Measurements from ENCODE around the gene CEP85L.

The CEP85L gene

GRCh38 chr6:118579786-118580185 is 71.6 kb downstream of the CEP85L start:
- no peak for DNase-seq (ENCODE audit: low spot score)

GRCh38 chr6:118578617-118579016 is 72.8 kb downstream of the CEP85L start:
- no peak for DNase-seq (ENCODE audit: low spot score)

GRCh38 chr6:118577972-118578371 is 73.4 kb downstream of the CEP85L start:
- no peak for DNase-seq (ENCODE audit: low spot score)

GRCh38 chr6:118574051-118574865 is 77.1 kb downstream of the CEP85L start:
- no peak for DNase-seq (ENCODE audit: low spot score)

GRCh38 chr6:118571121-118571520 is 80.3 kb downstream of the CEP85L start:
- DNase-seq (ENCODE audit: low spot score), result no peak

GRCh38 chr6:118569498-118569897 is 81.9 kb downstream of the CEP85L start:
- DNase-seq (ENCODE audit: low spot score), result no peak

- no peak for DNase-seq (ENCODE audit: low spot score)
These were observed 83.4 kb downstream of the CEP85L start for GRCh38 chr6:118567974-118568373.

- DNase-seq (ENCODE audit: low spot score), result peak; percentile 73
These were observed 86.0 kb downstream of the CEP85L start for GRCh38 chr6:118565311-118565960.

GRCh38 chr6:118562959-118563358 is 88.4 kb downstream of the CEP85L start:
- DNase-seq (ENCODE audit: low spot score), result peak; percentile 88

GRCh38 chr6:118562248-118562647 is 89.1 kb downstream of the CEP85L start:
- DNase-seq (ENCODE audit: low spot score), result no peak

GRCh38 chr6:118559659-118560058 is 91.7 kb downstream of the CEP85L start:
- DNase-seq (ENCODE audit: low spot score), result peak; percentile 30

- no peak for DNase-seq (ENCODE audit: low spot score)
These were observed 92.8 kb downstream of the CEP85L start for GRCh38 chr6:118558464-118559217.

GRCh38 chr6:118554698-118555097 is 96.7 kb downstream of the CEP85L start:
- DNase-seq (ENCODE audit: low spot score), result no peak

- DNase-seq (ENCODE audit: low spot score), result no peak
These were observed 98.3 kb downstream of the CEP85L start for GRCh38 chr6:118553132-118553531.

- peak; percentile 62 for DNase-seq (ENCODE audit: low spot score)
These were observed 100.0 kb downstream of the CEP85L start for GRCh38 chr6:118551063-118552053.

GRCh38 chr6:118548613-118549012 is 102.8 kb downstream of the CEP85L start:
- DNase-seq (ENCODE audit: low spot score), result no peak

- no peak for DNase-seq (ENCODE audit: low spot score)
These were observed 103.3 kb downstream of the CEP85L start, which contains the start of gene PLN for GRCh38 chr6:118548136-118548535. TSS of gene PLN (plus strand) at chr6:118548296. CDS start at chr6:118558922, 10,626 bp downstream.

- DNase-seq (ENCODE audit: low spot score), result no peak
These were observed 104.5 kb downstream of the CEP85L start for GRCh38 chr6:118546880-118547218.

GRCh38 chr6:118546164-118546879 is 105.1 kb downstream of the CEP85L start:
- no peak for DNase-seq (ENCODE audit: low spot score)

- DNase-seq (ENCODE audit: low spot score), result no peak
These were observed 107.3 kb downstream of the CEP85L start for GRCh38 chr6:118544105-118544504.

Data from kidney tubule cell (primary cell).